Upper lobe of right lung (tissue), 1 donor: Measurements from ENCODE around the gene DLEC1. TPM values are rescaled to one million over a fixed set of nuclear protein-coding genes. Genes with fewer than 3 reads are reported as not detected.
A peak's percentile ranks its signal among the peaks of the same experiment; 100 is the strongest.

Source experiments
- ATAC-seq: fragments of 200-7000 bp; cut with Tn5 transposase; one replicate; pipeline ENCODE4 v1.9.1; 2020; ENCODE audit warnings: mild to moderate bottlenecking, moderate library complexity
- DNase-seq: peaks from one replicate; pipeline ENCODE4 v3.0.0-alpha.2; 2020
- H3K27ac ChIP-seq: fragments of 200-600 bp; one replicate; pipeline ENCODE4 v1.8.0; 2022
- H3K27me3 ChIP-seq: fragments of 200-600 bp; one replicate; pipeline ENCODE4 v1.8.0; 2022; ENCODE audit warnings: mild to moderate bottlenecking
- H3K36me3 ChIP-seq: fragments of 200-600 bp; one replicate; pipeline ENCODE4 v1.8.0; 2022
- H3K4me1 ChIP-seq: fragments of 200-600 bp; one replicate; pipeline ENCODE4 v1.8.0; 2022
- H3K4me3 ChIP-seq: fragments of 200-600 bp; one replicate; pipeline ENCODE4 v1.8.0; 2022; ENCODE audit warnings: mild to moderate bottlenecking
- H3K9me3 ChIP-seq: fragments of 200-600 bp; one replicate; pipeline ENCODE4 v1.8.0; 2022
- CTCF ChIP-seq: fragments of 200-600 bp; IDR thresholded peaks from one replicate; pipeline ENCODE4 v1.8.0; 2022; ENCODE audit warnings: antibody characterized with exemption
- intact Hi-C: fragments of 100-400 bp; cut with DNase I; formaldehyde crosslinking; loops from one replicate; pipeline ENCODE4 v1.11.0; 2022
- total RNA-seq: library from RNA; stranded (reverse); fragmentation: NEBNext Ultra II Directional; extraction: Animal tissue kit (Norgen Biotek cat#: 25700); gene quantifications from one replicate; pipeline ENCODE4 v1.2.1, GENCODE V29; 2021
- donor health status: DM: no; HTN: yes; CAD: no; lungs with severe emphysema.

The DLEC1 gene
- total RNA-seq, 1 donor from 2014 or later: 2.7 TPM

- intact Hi-C loops: no loop called here
- no peak for TF ChIP-seq CTCF
- Histone ChIP-seq H3K27me3 (no peaks in the 10 kb centered on the region), H3K4me3 (no peak overlapping the region), H3K27ac (no peak overlapping the region), H3K9me3 (no peaks in the 10 kb centered on the region), H3K36me3 (no peaks in the 10 kb centered on the region), H3K4me1 (no peaks in the 10 kb centered on the region)
- no peak for DNase-seq
- ATAC-seq: no peak
These were observed 49.4 kb downstream of the DLEC1 start for GRCh38 chr3:38088126-38089078.

GRCh38 chr3:38089163-38089562, 50.2 kb downstream of the DLEC1 start:
- H3K27me3 ChIP-seq: no peaks in the 10 kb centered on the region
- intact Hi-C loops: no loop called here
- no peaks in the 10 kb centered on the region for H3K4me1 ChIP-seq
- H3K36me3 ChIP-seq: no peaks in the 10 kb centered on the region
- no peak for DNase-seq
- ATAC-seq: no peak
- TF ChIP-seq CTCF: no peak
- no peaks in the 10 kb centered on the region for H3K9me3 ChIP-seq
- H3K4me3 ChIP-seq: no peak overlapping the region
- H3K27ac ChIP-seq: no peak overlapping the region

DNA sequence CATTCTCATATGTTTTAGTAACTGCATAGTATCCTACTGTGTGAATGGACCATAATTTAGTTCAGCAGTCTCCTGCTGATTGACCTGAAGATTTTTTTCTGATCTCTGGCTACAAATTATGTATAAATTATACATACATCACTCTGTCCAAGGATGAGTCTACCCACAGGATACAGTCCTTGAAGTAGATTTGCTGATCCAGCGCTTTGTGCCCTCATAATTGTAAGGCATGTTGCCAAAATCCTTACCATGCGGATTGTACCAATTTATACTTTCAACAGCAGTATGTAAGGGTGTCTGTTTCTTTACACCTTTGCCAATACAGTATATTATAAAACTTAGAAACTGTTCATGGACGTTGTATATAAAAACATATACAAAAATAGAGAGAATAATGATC, 51.4 kb downstream of the DLEC1 start:
- no peak for TF ChIP-seq CTCF
- Histone ChIP-seq H3K27ac (no peak overlapping the region), H3K4me1 (no peaks in the 10 kb centered on the region), H3K9me3 (no peaks in the 10 kb centered on the region), H3K36me3 (no peaks in the 10 kb centered on the region), H3K4me3 (no peak overlapping the region), H3K27me3 (no peaks in the 10 kb centered on the region)
- no peak for DNase-seq
- intact Hi-C loops: no loop called here
- no peak for ATAC-seq

DNA sequence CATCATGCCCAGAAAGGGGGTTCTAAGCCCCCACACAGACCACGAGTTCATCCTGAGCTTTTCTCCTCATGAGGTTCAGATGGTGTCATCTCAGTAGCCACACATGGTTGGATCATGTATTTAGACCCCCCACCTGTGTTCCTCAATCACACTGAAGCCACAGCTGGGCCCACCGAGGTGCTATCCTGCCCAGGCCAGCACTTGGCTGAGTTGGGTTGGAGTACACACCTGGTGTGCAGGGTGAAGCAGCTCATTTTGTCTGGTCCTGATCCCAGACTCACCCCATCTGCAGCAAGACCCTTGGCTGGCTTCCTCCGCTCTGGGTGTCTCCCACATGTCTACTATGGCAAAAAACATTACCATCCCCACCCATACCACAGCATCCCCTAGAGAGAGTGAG, 56.0 kb downstream of the DLEC1 start:
- no peaks in the 10 kb centered on the region for H3K36me3 ChIP-seq
- no peaks in the 10 kb centered on the region for H3K9me3 ChIP-seq
- no peak overlapping the region for H3K4me3 ChIP-seq
- no peak overlapping the region for H3K27ac ChIP-seq
- intact Hi-C loops: no loop called here
- TF ChIP-seq CTCF: no peak
- DNase-seq (no peak), ATAC-seq (no peak)
- H3K4me1 ChIP-seq: no peaks in the 10 kb centered on the region
- no peaks in the 10 kb centered on the region for H3K27me3 ChIP-seq

- no peaks in the 10 kb centered on the region for H3K27me3 ChIP-seq
- H3K4me1 ChIP-seq: no peaks in the 10 kb centered on the region
- no peaks in the 10 kb centered on the region for H3K9me3 ChIP-seq
- ATAC-seq: peak; percentile 64
- no peaks in the 10 kb centered on the region for H3K36me3 ChIP-seq
- peak; percentile 52 for DNase-seq
- intact Hi-C loops: no loop called here
- H3K4me3 ChIP-seq: no peak overlapping the region
- TF ChIP-seq CTCF: no peak
- H3K27ac ChIP-seq: no peak overlapping the region
These were observed 56.9 kb downstream of the DLEC1 start for GRCh38 chr3:38095669-38096483.
